Smooth muscle cell (in vitro differentiated cells): ENCODE results near the gene UBE2F. TPM values are rescaled to one million over a fixed set of nuclear protein-coding genes. Genes with fewer than 3 reads are reported as not detected.
"Not testable (repeated sequence)": the region's sequence is repeated elsewhere in the genome, so short reads cannot be mapped to it uniquely, and the experiment has no call there.

Experiments
- DNase-seq: peaks from one replicate; lab custom pipeline; 2025; ENCODE audit not compliant: unreplicated experiment; lab: John Stamatoyannopoulos, UW
- H2AFZ ChIP-seq: fragments of 200-600 bp; sonication (generic); 2 replicates; pipeline ENCODE4 v1.6.0; 2016; ENCODE audit warnings: antibody characterized with exemption, low read depth, mild to moderate bottlenecking
- H3F3A ChIP-seq: fragments of 200-600 bp; sonication (generic); 2 replicates; pipeline ENCODE4 v1.6.0; 2017; ENCODE audit warnings: antibody characterized with exemption, low read depth
- H3K27ac ChIP-seq: fragments of 200-600 bp; sonication (generic); 2 replicates; pipeline ENCODE4 v1.5.1; 2016; ENCODE audit warnings: low read depth, mild to moderate bottlenecking
- H3K27me3 ChIP-seq: fragments of 200-600 bp; sonication (generic); 2 replicates; pipeline ENCODE4 v1.6.1; 2016; ENCODE audit warnings: low read depth, mild to moderate bottlenecking
- H3K36me3 ChIP-seq: fragments of 200-600 bp; sonication (generic); 2 replicates; pipeline ENCODE4 v1.5.1; 2016; ENCODE audit warnings: low read depth
- H3K4me1 ChIP-seq: fragments of 200-600 bp; sonication (generic); 2 replicates; pipeline ENCODE4 v1.5.1; 2016; ENCODE audit warnings: low read depth
- H3K4me2 ChIP-seq: fragments of 200-600 bp; sonication (generic); 2 replicates; pipeline ENCODE4 v1.6.0; 2016; ENCODE audit warnings: mild to moderate bottlenecking
- H3K4me3 ChIP-seq: fragments of 200-600 bp; sonication (generic); 2 replicates; pipeline ENCODE4 v1.5.1; 2016; ENCODE audit warnings: mild to moderate bottlenecking
- H3K79me2 ChIP-seq: fragments of 200-600 bp; sonication (generic); 2 replicates; pipeline ENCODE4 v1.6.0; 2016; ENCODE audit warnings: low read depth, mild to moderate bottlenecking
- H3K9ac ChIP-seq: fragments of 200-600 bp; sonication (generic); 2 replicates; pipeline ENCODE4 v1.6.0; 2016; ENCODE audit warnings: low read depth
- H3K9me3 ChIP-seq: fragments of 200-600 bp; sonication (generic); replicated peaks from 2 replicates; pipeline ENCODE4 v1.5.1; 2016; ENCODE audit warnings: low read depth
- H4K20me1 ChIP-seq: fragments of 200-600 bp; sonication (generic); 2 replicates; pipeline ENCODE4 v1.6.0; 2016; ENCODE audit warnings: low read depth
- WGBS: methylation state at CpG from one replicate; pipeline ENCODE4 v1.1.7; 2016; ENCODE audit warnings: low lambda C conversion rate; 5-methylcytosine and 5-hydroxymethylcytosine counted together
- polyA plus RNA-seq: library from polyadenylated mRNA; unstranded; fragments of >200 nt; fragmentation: Nextera tagmentation; extraction: Ambion mirVana; gene quantifications from 2 replicates; pipeline ENCODE4 v1.2.1, GENCODE V29; 2016
- total RNA-seq: library from RNA; depleted of rRNA; stranded (reverse); fragments of >200 nt; gene quantifications from 2 replicates; pipeline ENCODE4 v1.2.3, GENCODE V29; 2014
- TF ChIP-seq, protein P1 (sequence below): fragments of 200-600 bp; sonication (generic); IDR thresholded peaks from 2 replicates; pipeline ENCODE4 v1.5.1; 2017; ENCODE audit warnings: borderline replicate concordance, mild to moderate bottlenecking, antibody characterized with exemption; ENCODE audit not compliant: insufficient read depth, poor library complexity, severe bottlenecking

The UBE2F gene
- total and polyA plus RNA-seq, 2 experiments from 2014 or later: 52.5 to 94.8 TPM

DNA sequence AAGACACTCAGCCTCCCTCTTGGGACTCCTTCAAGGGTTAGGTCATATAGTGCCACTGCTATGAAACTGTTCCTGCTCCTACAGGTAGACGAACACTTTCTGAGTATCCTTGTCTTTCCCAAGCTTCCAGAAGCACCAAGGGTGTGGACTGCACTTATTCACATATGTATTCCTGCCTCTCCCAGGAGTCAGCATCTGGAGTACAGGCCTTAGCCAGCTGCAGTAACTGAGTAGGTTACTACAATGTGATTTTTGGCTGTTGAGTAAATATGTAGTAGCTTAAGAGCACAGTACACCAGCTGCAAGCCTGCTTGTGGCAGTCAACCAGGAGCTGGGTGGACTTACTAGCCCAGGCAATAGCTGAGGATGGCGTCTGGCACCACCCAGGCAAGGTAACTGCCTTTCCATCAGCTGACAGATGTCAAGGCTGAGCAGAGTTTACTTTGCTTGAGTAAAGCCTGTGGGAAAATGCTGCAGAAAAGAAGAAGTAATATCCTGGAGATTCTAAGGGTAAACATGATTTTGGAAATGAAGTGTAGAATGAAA is 80.0 kb downstream of the UBE2F start:
- Histone ChIP-seq H3K9ac (no peak overlapping the region), H3F3A (no peaks in the 10 kb centered on the region), H3K4me1 (no peaks in the 10 kb centered on the region), H3K36me3 (peaks cover 5% of the 10 kb centered on the region), H3K4me3 (no peak overlapping the region), H3K4me2 (no peak overlapping the region), H3K9me3 (no peaks in the 10 kb centered on the region), H3K79me2 (no peaks in the 10 kb centered on the region), H4K20me1 (no peaks in the 10 kb centered on the region), H3K27me3 (no peaks in the 10 kb centered on the region), H3K27ac (no peak overlapping the region), H2AFZ (no peak overlapping the region)
- no peak for DNase-seq
- 93% methylated on average over 2 of the region's 2 CpGs for WGBS
- TF ChIP-seq, protein P1, sequence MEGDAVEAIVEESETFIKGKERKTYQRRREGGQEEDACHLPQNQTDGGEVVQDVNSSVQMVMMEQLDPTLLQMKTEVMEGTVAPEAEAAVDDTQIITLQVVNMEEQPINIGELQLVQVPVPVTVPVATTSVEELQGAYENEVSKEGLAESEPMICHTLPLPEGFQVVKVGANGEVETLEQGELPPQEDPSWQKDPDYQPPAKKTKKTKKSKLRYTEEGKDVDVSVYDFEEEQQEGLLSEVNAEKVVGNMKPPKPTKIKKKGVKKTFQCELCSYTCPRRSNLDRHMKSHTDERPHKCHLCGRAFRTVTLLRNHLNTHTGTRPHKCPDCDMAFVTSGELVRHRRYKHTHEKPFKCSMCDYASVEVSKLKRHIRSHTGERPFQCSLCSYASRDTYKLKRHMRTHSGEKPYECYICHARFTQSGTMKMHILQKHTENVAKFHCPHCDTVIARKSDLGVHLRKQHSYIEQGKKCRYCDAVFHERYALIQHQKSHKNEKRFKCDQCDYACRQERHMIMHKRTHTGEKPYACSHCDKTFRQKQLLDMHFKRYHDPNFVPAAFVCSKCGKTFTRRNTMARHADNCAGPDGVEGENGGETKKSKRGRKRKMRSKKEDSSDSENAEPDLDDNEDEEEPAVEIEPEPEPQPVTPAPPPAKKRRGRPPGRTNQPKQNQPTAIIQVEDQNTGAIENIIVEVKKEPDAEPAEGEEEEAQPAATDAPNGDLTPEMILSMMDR: no peak

DNA sequence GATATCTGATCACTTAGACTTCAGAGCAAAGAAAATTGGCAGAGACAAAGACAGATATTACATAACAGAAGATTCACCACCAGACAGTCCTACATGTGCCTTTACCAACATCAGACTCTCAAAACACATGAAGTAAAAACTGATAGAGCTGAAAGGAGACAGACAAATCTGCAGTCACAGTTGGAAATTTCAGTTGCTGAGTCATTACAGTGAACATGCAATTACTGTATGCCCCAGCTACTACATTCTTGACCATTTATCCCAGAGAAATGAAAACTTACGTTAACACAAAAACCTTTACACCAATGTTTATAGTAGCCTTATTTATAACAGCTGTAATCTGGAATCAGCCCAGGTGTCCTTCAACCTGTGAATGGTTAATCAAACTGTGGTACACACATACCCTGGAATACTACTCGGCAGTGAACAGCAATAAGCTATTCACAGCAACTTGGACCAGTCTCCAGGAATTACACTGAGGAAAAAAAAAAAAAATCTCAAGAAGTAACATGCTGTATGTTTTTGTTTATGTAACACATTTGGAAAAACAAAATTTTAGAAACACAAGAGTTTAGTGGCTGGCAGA is 86.5 kb downstream of the UBE2F start:
- 82% methylated on average over 2 of the region's 2 CpGs for WGBS
- TF ChIP-seq, protein P1: no peak
- Histone ChIP-seq H3K36me3 (no peaks in the 10 kb centered on the region), H3K4me1 (no peaks in the 10 kb centered on the region), H3K9ac (no peak overlapping the region), H3K4me3 (no peak overlapping the region), H4K20me1 (no peaks in the 10 kb centered on the region), H3K4me2 (no peak overlapping the region), H2AFZ (no peak overlapping the region), H3F3A (no peaks in the 10 kb centered on the region), H3K27me3 (no peaks in the 10 kb centered on the region), H3K79me2 (no peaks in the 10 kb centered on the region), H3K9me3 (no peaks in the 10 kb centered on the region), H3K27ac (no peak overlapping the region)
- DNase-seq: no peak

DNA sequence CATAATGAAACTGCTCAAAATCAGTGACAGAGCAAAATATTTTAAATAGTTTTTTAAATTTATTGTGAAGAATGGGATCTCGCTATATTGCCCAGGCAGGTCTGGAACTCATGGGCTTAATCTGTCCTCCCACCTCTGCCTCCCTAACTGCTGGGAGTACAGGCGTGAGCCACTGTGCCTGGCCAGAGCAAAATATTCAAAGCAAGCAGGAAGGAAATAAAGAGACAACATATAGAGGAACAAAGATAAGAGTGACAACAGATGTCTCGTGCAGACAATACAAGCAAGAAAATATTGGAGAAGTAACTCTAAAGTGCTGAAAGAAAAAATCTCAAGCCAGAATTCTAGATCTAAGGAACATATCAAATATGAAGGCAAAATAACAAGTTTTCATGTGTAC is 89.0 kb downstream of the UBE2F start:
- Histone ChIP-seq H3K27ac (no peak overlapping the region), H3K4me1 (peaks cover 8% of the 10 kb centered on the region), H3K9ac (no peak overlapping the region), H2AFZ (no peak overlapping the region), H3K27me3 (no peaks in the 10 kb centered on the region), H4K20me1 (no peaks in the 10 kb centered on the region), H3K4me2 (no peak overlapping the region), H3K79me2 (no peaks in the 10 kb centered on the region), H3K36me3 (no peaks in the 10 kb centered on the region), H3K4me3 (no peak overlapping the region), H3F3A (peaks cover 14% of the 10 kb centered on the region), H3K9me3 (no peaks in the 10 kb centered on the region)
- 93% methylated on average over 3 of the region's 3 CpGs for WGBS
- TF ChIP-seq, protein P1: no peak
- DNase-seq: no peak

DNA sequence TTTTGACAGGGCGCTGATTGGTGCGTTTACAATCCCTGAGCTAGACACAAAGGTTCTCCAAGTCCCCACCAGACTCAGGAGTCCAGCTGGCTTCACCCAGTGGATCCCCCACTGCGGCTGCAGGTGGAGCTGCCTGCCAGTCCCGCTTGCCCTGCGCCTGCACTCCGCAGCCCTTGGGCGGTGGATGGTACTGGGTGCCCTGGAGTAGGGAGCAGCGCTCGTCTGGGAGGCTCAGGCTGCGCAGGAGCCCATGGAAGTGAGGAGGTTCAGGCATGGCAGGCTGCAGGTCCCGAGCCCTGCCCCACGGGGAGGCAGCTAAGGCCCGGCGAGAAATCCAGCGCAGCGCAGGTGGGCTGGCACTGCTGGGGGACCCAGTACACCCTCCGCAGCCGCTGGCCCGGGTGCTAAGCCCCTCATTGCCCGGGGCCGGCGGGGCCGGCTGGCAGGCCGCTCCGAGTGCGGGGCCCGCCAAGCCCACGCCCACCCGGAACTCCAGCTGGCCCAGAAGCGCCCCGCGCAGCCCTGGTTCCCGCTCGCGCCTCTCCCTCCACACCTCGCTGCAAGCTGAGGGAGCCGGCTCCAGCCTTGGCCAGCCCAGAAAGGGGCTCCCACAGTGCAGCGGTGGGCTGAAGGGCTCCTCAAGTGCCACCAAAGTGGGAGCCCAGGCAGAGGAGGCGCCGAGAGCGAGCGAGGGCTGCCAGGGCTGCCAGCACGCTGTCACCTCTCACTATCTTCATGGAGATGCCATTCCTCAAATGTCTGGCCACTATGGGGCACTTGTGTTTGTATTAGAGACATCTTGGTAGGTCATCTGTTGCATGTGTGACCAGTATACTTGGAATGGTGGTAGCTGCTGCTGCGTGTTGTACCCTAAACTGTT is 91.1 kb downstream of the UBE2F start:
- H3K27ac ChIP-seq, H2AFZ ChIP-seq, H3K4me3 ChIP-seq, H3K9me3 ChIP-seq, H3K79me2 ChIP-seq, H3K36me3 ChIP-seq, H4K20me1 ChIP-seq, H3K9ac ChIP-seq, H3K27me3 ChIP-seq, DNase-seq, H3K4me2 ChIP-seq: not testable (repeated sequence)
- Histone ChIP-seq H3F3A (peaks cover 14% of the 10 kb centered on the region), H3K4me1 (peaks cover 11% of the 10 kb centered on the region)
- WGBS: 97% methylated on average over 44 of the region's 44 CpGs
